Activated CD4-positive, alpha-beta T cell treated with anti-CD3 and anti-CD28 coated beads, Interleukin-2, amount 10 ng/mL, durations not matched to agents 24 days and 14 days (primary cell): ENCODE measurements around the gene C11orf24. TPM values are rescaled to one million over a fixed set of nuclear protein-coding genes. Genes with fewer than 3 reads are reported as not detected.
"Not testable (repeated sequence)": the region's sequence is repeated elsewhere in the genome, so short reads cannot be mapped to it uniquely, and the experiment has no call there.

Source experiments
- DNase-seq: peaks from one replicate; pipeline ENCODE4 v3.0.0; 2022
- H3K27ac Mint-ChIP-seq: one replicate; pipeline ENCODE4 v1.8.0; 2022; ENCODE audit warnings: mild to moderate bottlenecking, mixed read lengths
- H3K27me3 Mint-ChIP-seq: one replicate; pipeline ENCODE4 v1.8.0; 2022; ENCODE audit warnings: mixed read lengths
- H3K36me3 Mint-ChIP-seq: one replicate; pipeline ENCODE4 v1.8.0; 2022; ENCODE audit warnings: low read depth, mild to moderate bottlenecking, mixed read lengths
- H3K4me1 Mint-ChIP-seq: one replicate; pipeline ENCODE4 v1.8.0; 2021; ENCODE audit warnings: mixed read lengths
- H3K4me3 Mint-ChIP-seq: one replicate; pipeline ENCODE4 v1.8.0; 2022; ENCODE audit warnings: mild to moderate bottlenecking, moderate library complexity, mixed read lengths
- H3K9me3 Mint-ChIP-seq: one replicate; pipeline ENCODE4 v1.8.0; 2021; ENCODE audit warnings: mixed read lengths
- intact Hi-C: fragments of 100-400 bp; cut with micrococcal nuclease; formaldehyde crosslinking; loops from one replicate; pipeline ENCODE4 v1.15.1; 2023
- total RNA-seq: library from RNA; stranded (reverse); gene quantifications from 2 replicates; pipeline ENCODE4 v1.2.3, GENCODE V29; 2022

C11orf24 gene
- total RNA-seq, 1 donor from 2014 or later, result 38.0 TPM

DNA sequence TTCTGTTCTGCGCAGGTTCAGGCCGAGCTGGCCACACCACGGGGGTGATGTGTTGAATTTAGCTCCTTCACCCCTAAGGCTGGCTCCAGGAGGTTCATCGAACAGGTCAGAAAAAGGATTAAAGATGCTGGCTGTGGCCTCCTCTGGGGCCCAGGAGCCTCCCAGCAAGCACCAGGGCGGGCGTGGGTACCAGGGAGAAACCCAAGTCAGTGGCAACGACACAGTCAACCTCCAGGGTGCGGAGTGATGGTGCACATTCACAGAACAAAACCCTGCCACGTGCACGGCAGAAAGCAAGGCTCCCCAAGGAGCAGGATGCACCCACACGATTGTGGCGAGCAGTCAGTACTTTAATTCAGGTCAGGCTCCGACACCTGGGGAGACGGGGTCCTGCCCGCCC lies 10.8 kb downstream of the C11orf24 start:
- Mint-ChIP-seq H3K4me3 (no peak overlapping the region), H3K27ac (no peak overlapping the region), H3K36me3 (peaks cover 31% of the 10 kb centered on the region), H3K9me3 (peaks cover 4% of the 10 kb centered on the region), H3K27me3 (peaks cover 3% of the 10 kb centered on the region), H3K4me1 (peaks cover 2% of the 10 kb centered on the region)
- DNase-seq, result no peak
- intact Hi-C loops, result no loop called here

- DNase-seq, result no peak
- Mint-ChIP-seq H3K27me3 (peaks cover 4% of the 10 kb centered on the region), H3K36me3 (peaks cover 31% of the 10 kb centered on the region), H3K4me1 (peaks cover 2% of the 10 kb centered on the region), H3K4me3 (no peak overlapping the region), H3K9me3 (peaks cover 4% of the 10 kb centered on the region), H3K27ac (no peak overlapping the region)
- intact Hi-C loops, result no loop called here
These were observed 11.3 kb downstream of the C11orf24 start for GRCh38 chr11:68260484-68260883.

GRCh38 chr11:68259122-68259959 lies 12.4 kb downstream of the C11orf24 start:
- H3K36me3 Mint-ChIP-seq, result peaks cover 23% of the 10 kb centered on the region
- DNase-seq, result no peak
- peaks cover 4% of the 10 kb centered on the region for H3K27me3 Mint-ChIP-seq
- H3K9me3 Mint-ChIP-seq, result peaks cover 4% of the 10 kb centered on the region
- intact Hi-C loops, result loop anchor here (5.0 kb wide), 1 partner anchor 123 kb away; no protein-coding TSS in a partner anchor
- peaks cover 2% of the 10 kb centered on the region for H3K4me1 Mint-ChIP-seq
- no peak overlapping the region for H3K27ac Mint-ChIP-seq
- H3K4me3 Mint-ChIP-seq, result no peak overlapping the region

DNA sequence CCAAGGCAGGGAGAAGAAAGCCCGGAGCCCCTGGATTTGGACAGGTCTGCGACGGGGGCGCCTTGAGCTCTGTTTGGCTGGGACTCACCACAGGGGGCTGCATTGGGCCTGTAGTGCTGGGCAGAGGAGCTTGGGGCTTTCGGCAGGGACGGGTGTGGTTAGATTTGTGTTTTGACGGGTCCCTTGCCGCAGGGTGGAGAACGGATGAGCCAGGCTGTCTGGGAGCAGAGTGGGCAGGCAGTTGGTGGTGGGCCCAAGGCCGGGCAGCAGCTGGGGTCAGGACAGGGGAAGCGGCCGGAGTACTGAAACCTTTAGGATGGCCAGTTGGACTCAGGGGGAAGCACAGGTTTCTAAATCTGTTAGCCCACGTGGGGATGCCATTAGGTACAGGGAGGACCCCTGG lies 13.4 kb downstream of the C11orf24 start:
- Mint-ChIP-seq H3K36me3 (peaks cover 17% of the 10 kb centered on the region), H3K27ac (no peak overlapping the region), H3K27me3 (peaks cover 4% of the 10 kb centered on the region), H3K4me1 (peaks cover 4% of the 10 kb centered on the region), H3K4me3 (no peak overlapping the region), H3K9me3 (no peaks in the 10 kb centered on the region)
- DNase-seq, result no peak
- intact Hi-C loops, result loop anchor here (5.0 kb wide), 1 partner anchor 124 kb away; no protein-coding TSS in a partner anchor

GRCh38 chr11:68257477-68258362 lies 14.1 kb downstream of the C11orf24 start:
- intact Hi-C loops, result loop anchor here (1.0 to 5.0 kb wide), 3 partner anchors 40 to 189 kb away; no protein-coding TSS in a partner anchor
- peaks cover 4% of the 10 kb centered on the region for H3K27me3 Mint-ChIP-seq
- H3K4me3 Mint-ChIP-seq, result no peak overlapping the region
- H3K36me3 Mint-ChIP-seq, result peaks cover 12% of the 10 kb centered on the region
- H3K9me3 Mint-ChIP-seq, result no peaks in the 10 kb centered on the region
- H3K27ac Mint-ChIP-seq, result no peak overlapping the region
- peaks cover 4% of the 10 kb centered on the region for H3K4me1 Mint-ChIP-seq
- DNase-seq, result peak; percentile 97

GRCh38 chr11:68256331-68256741 lies 15.4 kb downstream of the C11orf24 start:
- Mint-ChIP-seq H3K36me3 (peaks cover 2% of the 10 kb centered on the region), H3K27me3 (peaks cover 4% of the 10 kb centered on the region), H3K4me1 (peaks cover 6% of the 10 kb centered on the region), H3K9me3 (no peaks in the 10 kb centered on the region), H3K27ac (no peak overlapping the region), H3K4me3 (no peak overlapping the region)
- no peak for DNase-seq
- intact Hi-C loops, result loop anchor here (2.0 to 5.0 kb wide), 2 partner anchors 126 to 190 kb away; no protein-coding TSS in a partner anchor

DNA sequence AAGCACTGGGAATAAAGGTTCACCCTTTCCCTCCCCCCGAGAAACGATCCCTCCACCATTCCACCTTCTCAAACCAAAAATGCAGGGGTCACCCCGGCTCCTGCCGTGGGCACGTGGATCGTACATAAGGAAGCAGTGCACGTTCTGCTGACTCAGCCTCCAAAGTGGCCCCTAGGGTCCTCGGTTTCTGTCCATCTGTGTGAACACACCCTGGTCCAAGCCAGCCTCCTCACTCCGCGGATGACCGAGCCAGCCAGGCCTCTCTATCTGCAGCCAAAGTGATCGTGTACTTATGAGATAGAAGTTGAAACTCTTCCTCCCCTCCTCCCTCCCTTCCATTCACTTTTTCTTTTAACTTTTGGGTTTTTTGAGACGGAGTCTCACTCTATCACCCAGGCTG lies 16.2 kb downstream of the C11orf24 start:
- H3K9me3 Mint-ChIP-seq, result no peaks in the 10 kb centered on the region
- H3K36me3 Mint-ChIP-seq, result peaks cover 2% of the 10 kb centered on the region
- H3K4me3 Mint-ChIP-seq, result no peak overlapping the region
- H3K4me1 Mint-ChIP-seq, result peaks cover 7% of the 10 kb centered on the region
- intact Hi-C loops, result loop anchor here (5.0 kb wide), 1 partner anchor 127 kb away; no protein-coding TSS in a partner anchor
- no peak overlapping the region for H3K27ac Mint-ChIP-seq
- H3K27me3 Mint-ChIP-seq, result peaks cover 4% of the 10 kb centered on the region
- DNase-seq, result no peak

GRCh38 chr11:68254421-68254820 lies 17.4 kb downstream of the C11orf24 start:
- Mint-ChIP-seq H3K4me1 (peaks cover 7% of the 10 kb centered on the region), H3K27me3 (peaks cover 6% of the 10 kb centered on the region), H3K9me3 (peaks cover 9% of the 10 kb centered on the region), H3K27ac (no peak overlapping the region), H3K36me3 (no peaks in the 10 kb centered on the region), H3K4me3 (no peak overlapping the region)
- intact Hi-C loops, result no loop called here
- DNase-seq, result no peak

DNA sequence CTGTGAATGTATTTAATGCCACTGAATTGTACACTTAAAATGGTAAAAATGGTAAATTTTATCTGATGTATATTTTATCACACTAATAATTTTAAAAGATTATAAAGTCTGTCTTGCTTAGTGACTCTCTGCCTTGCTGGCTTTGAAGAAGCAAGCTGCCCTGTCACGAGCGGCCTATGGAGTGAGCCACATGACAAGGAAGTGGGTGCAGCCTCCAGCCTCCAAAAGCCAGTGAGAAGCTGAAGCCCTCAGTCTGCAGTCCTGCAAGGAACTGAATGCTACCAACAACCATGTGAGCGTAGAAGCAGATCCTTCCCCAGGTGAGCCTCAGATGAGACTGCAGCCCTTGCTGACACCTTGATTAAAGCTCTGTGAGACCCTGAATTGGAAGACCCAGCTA lies 20.0 kb downstream of the C11orf24 start:
- Mint-ChIP-seq H3K9me3 (peaks cover 12% of the 10 kb centered on the region), H3K27me3 (peaks cover 6% of the 10 kb centered on the region), H3K36me3 (no peaks in the 10 kb centered on the region), H3K4me3 (no peak overlapping the region), H3K4me1 (peaks cover 4% of the 10 kb centered on the region), H3K27ac (no peak overlapping the region)
- intact Hi-C loops, result no loop called here
- DNase-seq, result no peak

GRCh38 chr11:68244912-68245311 lies 26.9 kb downstream of the C11orf24 start:
- DNase-seq, H3K27me3 Mint-ChIP-seq, H3K36me3 Mint-ChIP-seq, H3K27ac Mint-ChIP-seq, H3K4me3 Mint-ChIP-seq, intact Hi-C loops, H3K9me3 Mint-ChIP-seq, H3K4me1 Mint-ChIP-seq: not testable (repeated sequence)

DNA sequence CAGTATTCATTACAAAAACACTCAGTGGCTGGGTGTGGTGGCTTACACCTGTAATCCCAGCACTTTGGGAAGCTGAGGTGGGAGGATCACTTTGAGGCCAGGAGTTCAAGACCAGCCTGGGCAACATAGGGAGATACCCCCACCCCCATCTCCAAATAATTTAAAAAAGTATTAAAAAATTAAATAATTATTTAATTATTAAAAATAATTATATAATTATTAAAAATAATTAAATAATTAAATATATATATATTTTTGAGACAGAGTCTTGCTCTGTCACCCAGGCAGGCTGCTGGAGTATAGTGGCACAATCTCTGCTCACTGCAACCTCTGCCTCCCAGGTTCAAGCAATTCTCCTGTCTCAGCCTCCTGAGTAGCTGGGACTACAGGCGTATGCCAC lies 27.9 kb downstream of the C11orf24 start:
- H3K36me3 Mint-ChIP-seq, H3K4me3 Mint-ChIP-seq, H3K27me3 Mint-ChIP-seq, intact Hi-C loops, DNase-seq, H3K4me1 Mint-ChIP-seq, H3K9me3 Mint-ChIP-seq, H3K27ac Mint-ChIP-seq: not testable (repeated sequence)

DNA sequence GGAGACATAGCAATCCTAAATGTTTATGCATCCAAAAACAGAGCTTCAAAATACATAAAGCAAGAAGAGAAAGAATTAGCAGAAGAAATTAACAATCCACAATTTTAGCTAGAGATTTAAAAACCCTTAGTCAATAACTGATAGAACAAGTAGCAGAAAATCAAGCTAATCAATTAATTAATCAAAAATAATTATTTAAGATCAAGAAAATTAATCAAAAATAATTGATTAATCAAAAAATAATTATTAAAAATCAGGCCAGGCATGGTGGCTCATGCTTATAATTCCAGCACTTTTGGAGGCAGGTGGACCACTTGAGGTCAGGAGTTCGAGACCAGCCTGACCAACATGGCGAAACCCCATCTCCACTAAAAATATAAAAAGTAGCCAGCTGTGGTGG lies 29.2 kb downstream of the C11orf24 start:
- peaks cover 9% of the 10 kb centered on the region for H3K27me3 Mint-ChIP-seq
- no peak overlapping the region for H3K4me3 Mint-ChIP-seq
- H3K4me1 Mint-ChIP-seq, result no peaks in the 10 kb centered on the region
- DNase-seq, result no peak
- H3K9me3 Mint-ChIP-seq, result no peaks in the 10 kb centered on the region
- H3K36me3 Mint-ChIP-seq, result no peaks in the 10 kb centered on the region
- H3K27ac Mint-ChIP-seq, result no peak overlapping the region
- intact Hi-C loops, result no loop called here

GRCh38 chr11:68231621-68232020 lies 40.2 kb downstream of the C11orf24 start:
- H3K9me3 Mint-ChIP-seq, result peaks cover 9% of the 10 kb centered on the region
- no peak overlapping the region for H3K27ac Mint-ChIP-seq
- H3K27me3 Mint-ChIP-seq, result peaks cover 13% of the 10 kb centered on the region
- DNase-seq, result no peak
- no peaks in the 10 kb centered on the region for H3K4me1 Mint-ChIP-seq
- H3K36me3 Mint-ChIP-seq, result no peaks in the 10 kb centered on the region
- intact Hi-C loops, result no loop called here
- no peak overlapping the region for H3K4me3 Mint-ChIP-seq

- H3K27ac Mint-ChIP-seq, result no peak overlapping the region
- no peaks in the 10 kb centered on the region for H3K4me1 Mint-ChIP-seq
- peaks cover 9% of the 10 kb centered on the region for H3K27me3 Mint-ChIP-seq
- intact Hi-C loops, result no loop called here
- H3K9me3 Mint-ChIP-seq, result peaks cover 13% of the 10 kb centered on the region
- no peak overlapping the region for H3K4me3 Mint-ChIP-seq
- H3K36me3 Mint-ChIP-seq, result no peaks in the 10 kb centered on the region
- DNase-seq, result no peak
These were observed 42.2 kb downstream of the C11orf24 start for GRCh38 chr11:68229601-68230000.
